ENCODE measurements around the gene NUP42.

DNA sequence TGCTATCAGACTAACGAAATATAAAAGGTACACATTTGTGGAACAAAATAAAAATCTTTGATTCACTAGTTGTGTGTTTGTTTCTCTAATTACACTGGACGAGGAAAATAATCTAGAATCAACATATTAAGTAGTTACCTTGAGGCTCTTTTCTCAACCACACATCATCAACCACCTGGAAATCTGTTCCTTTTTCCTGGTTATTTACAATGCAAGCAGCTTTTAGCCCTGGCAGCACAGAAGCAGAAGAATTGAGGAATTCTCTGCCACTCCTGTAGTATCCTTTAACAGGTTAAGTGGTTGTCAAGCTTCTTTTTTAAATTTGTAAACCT, 23.7 kb downstream of the NUP42 start:
- TF ChIP-seq, protein P1, sequence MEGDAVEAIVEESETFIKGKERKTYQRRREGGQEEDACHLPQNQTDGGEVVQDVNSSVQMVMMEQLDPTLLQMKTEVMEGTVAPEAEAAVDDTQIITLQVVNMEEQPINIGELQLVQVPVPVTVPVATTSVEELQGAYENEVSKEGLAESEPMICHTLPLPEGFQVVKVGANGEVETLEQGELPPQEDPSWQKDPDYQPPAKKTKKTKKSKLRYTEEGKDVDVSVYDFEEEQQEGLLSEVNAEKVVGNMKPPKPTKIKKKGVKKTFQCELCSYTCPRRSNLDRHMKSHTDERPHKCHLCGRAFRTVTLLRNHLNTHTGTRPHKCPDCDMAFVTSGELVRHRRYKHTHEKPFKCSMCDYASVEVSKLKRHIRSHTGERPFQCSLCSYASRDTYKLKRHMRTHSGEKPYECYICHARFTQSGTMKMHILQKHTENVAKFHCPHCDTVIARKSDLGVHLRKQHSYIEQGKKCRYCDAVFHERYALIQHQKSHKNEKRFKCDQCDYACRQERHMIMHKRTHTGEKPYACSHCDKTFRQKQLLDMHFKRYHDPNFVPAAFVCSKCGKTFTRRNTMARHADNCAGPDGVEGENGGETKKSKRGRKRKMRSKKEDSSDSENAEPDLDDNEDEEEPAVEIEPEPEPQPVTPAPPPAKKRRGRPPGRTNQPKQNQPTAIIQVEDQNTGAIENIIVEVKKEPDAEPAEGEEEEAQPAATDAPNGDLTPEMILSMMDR (optimal IDR thresholded peaks at IDR 0.05 in 1 of 3, IDR thresholded peaks at IDR 0.05 in 1 of 3, conservative IDR thresholded peaks at IDR 0.05 in 1 of 3; ENCODE audit: extremely low read depth in 1 of 3, insufficient read depth in 2 of 3, low read length in 3 of 3), result no peak
- no peak for TF ChIP-seq EZH2 (IDR thresholded peaks at IDR 0.05; ENCODE audit: low read length)

Measured in keratinocyte (primary cell).